NCI-H526 (cell line): ENCODE data around the gene RIN3.
A peak's percentile ranks its signal among the peaks of the same experiment; 100 is the strongest.

Experiments
- DNase-seq, 2 experiments: peaks; one replicate each; lab custom pipeline; 2025; lab: John Stamatoyannopoulos, UW

RIN3 gene

GRCh38 chr14:92556863-92557543 is 43.4 kb downstream of the RIN3 start:
- no peak for DNase-seq

- DNase-seq = no peak
These were observed 43.9 kb downstream of the RIN3 start for GRCh38 chr14:92557544-92557912.

- DNase-seq = no peak
These were observed 44.7 kb downstream of the RIN3 start for GRCh38 chr14:92558319-92558718.

- DNase-seq = no peak
These were observed 45.9 kb downstream of the RIN3 start for GRCh38 chr14:92559486-92559885.

- DNase-seq = no peak
These were observed 46.7 kb downstream of the RIN3 start for GRCh38 chr14:92560106-92560865.

- DNase-seq = no peak
These were observed 48.4 kb downstream of the RIN3 start for GRCh38 chr14:92561906-92562479.

GRCh38 chr14:92563359-92563758 is 49.8 kb downstream of the RIN3 start:
- no peak for DNase-seq

- DNase-seq = no peak
These were observed 50.2 kb downstream of the RIN3 start for GRCh38 chr14:92563765-92564285.

- DNase-seq = no peak
These were observed 50.9 kb downstream of the RIN3 start for GRCh38 chr14:92564344-92565039.

GRCh38 chr14:92565040-92565717 is 51.6 kb downstream of the RIN3 start:
- no peak for DNase-seq

- no peak for DNase-seq
These were observed 52.1 kb downstream of the RIN3 start for GRCh38 chr14:92565718-92566115.

GRCh38 chr14:92567173-92567725 is 53.7 kb downstream of the RIN3 start:
- DNase-seq = no peak

GRCh38 chr14:92568621-92569479 is 55.3 kb downstream of the RIN3 start:
- no peak for DNase-seq

GRCh38 chr14:92570674-92571262 is 57.2 kb downstream of the RIN3 start:
- no peak for DNase-seq

GRCh38 chr14:92572050-92572449 is 58.5 kb downstream of the RIN3 start:
- no peak for DNase-seq

GRCh38 chr14:92573761-92574498 is 60.3 kb downstream of the RIN3 start:
- DNase-seq = peak; percentile 82 to 87

GRCh38 chr14:92575061-92575747 is 61.6 kb downstream of the RIN3 start:
- DNase-seq = no peak

GRCh38 chr14:92575748-92576303 is 62.2 kb downstream of the RIN3 start:
- no peak for DNase-seq
